HK-2 (cell line): ENCODE results near the gene METTL9.
"Not testable (repeated sequence)": the region's sequence is repeated elsewhere in the genome, so short reads cannot be mapped to it uniquely, and the experiment has no call there.

Experiments
- DNase-seq: peaks from one replicate; pipeline ENCODE4 v3.0.0-alpha.2; 2018; ENCODE audit not compliant: unreplicated experiment

The METTL9 gene

GRCh38 chr16:21573506-21573905 is 25.9 kb upstream of the METTL9 start:
- DNase-seq, result not testable (repeated sequence)

GRCh38 chr16:21574372-21574771 is 25.0 kb upstream of the METTL9 start:
- no peak for DNase-seq

- DNase-seq, result not testable (repeated sequence)
Measured at GRCh38 chr16:21576323-21576722, 23.1 kb upstream of the METTL9 start.

- not testable (repeated sequence) for DNase-seq
Measured at GRCh38 chr16:21577487-21577886, 21.9 kb upstream of the METTL9 start.

- DNase-seq, result not testable (repeated sequence)
Measured at GRCh38 chr16:21578311-21578710, 21.1 kb upstream of the METTL9 start.

- DNase-seq, result not testable (repeated sequence)
Measured at GRCh38 chr16:21580131-21580530, 19.2 kb upstream of the METTL9 start.

DNA sequence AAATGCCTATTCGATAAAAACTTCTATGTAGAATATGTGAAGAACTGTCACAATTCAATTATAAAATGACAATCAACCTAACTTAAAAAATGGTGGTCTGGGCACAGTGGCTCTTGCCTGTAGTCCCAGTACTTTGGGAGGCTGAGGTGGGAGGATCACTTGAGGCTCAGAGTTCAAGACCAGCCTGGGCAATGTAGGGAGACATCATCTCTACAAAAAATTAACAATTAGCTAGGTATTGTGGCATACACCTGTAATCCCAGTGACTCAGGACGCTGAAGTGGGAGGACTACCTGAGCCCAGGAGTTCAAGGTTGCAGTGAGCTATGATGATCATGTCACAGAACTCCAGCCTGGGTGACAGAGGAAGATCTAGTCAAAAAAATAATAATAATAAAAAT is 18.6 kb upstream of the METTL9 start:
- no peak for DNase-seq

DNA sequence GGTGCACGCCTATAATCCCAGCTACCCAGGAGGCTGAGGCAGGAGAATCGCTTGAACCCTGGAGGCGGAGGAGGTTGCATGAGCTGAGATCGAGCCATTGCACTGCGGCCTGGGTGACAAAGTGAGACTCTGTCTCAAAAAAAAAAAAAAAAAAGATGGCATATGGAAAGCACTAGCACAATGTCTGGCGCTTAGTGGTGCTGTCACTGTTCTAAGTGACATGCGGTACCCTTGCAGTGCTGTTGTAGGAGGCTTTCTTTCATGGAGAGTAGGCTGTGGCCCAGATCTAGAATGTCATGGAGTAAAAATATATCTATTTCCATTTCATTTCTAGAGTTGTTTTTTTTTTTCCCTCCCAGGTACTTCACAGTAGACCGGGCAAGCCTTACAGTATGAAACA is 14.6 kb upstream of the METTL9 start:
- DNase-seq, result no peak

- not testable (repeated sequence) for DNase-seq
Measured at GRCh38 chr16:21588593-21588992, 10.8 kb upstream of the METTL9 start.

GRCh38 chr16:21589551-21589950 is 9.8 kb upstream of the METTL9 start:
- DNase-seq, result no peak

- DNase-seq, result no peak
Measured at GRCh38 chr16:21590287-21590686, 9.1 kb upstream of the METTL9 start.

DNA sequence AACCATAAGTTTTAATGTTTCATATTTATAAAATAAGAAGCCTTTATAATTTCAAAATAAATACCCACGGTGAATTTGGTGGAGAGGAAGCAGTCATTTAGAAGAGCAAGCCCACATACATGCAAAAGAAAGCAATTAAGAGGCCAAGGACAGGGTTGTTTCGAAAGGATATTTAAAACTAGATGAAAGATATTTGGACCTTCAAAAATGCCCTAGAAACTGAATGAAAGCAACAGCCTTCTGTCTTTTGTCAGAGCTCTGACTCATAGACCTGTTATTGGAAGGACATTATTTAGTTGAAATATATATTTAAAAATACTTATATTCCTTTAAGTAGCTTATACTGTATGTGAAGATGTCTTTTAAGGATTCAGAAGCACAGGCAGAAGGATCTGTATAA is 8.6 kb upstream of the METTL9 start:
- DNase-seq, result no peak

- no peak for DNase-seq
Measured at GRCh38 chr16:21592191-21592590, 7.2 kb upstream of the METTL9 start.

GRCh38 chr16:21593530-21594289 is 5.7 kb upstream of the METTL9 start:
- DNase-seq, result no peak

DNA sequence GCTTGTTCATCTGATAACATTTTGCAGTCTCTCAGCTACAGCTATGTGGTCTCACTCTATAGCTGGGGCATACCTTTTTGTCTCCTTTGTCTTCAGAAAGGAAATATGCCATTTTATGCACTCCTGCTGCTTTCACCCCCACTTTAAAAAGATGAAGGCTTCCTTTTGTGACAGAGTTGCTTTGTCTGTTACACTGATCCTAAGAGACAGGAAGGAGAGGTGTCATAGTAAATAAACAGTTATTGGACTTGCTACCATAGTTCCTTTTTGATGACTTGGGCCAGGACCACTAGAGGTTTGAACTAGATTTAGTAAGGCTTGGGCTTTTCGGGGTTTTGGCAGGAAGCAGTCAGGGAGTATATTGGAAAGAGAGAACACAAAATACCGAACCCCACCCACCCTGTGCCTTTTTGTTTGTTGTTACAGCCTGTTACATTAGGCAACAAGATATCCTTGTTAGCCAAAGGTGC is 1.8 kb upstream of the METTL9 start:
- DNase-seq, result no peak

- no peak for DNase-seq
Measured at GRCh38 chr16:21598206-21598605, 1.2 kb upstream of the METTL9 start.

GRCh38 chr16:21598701-21599121 is 666 bp upstream of the METTL9 start:
- DNase-seq, result no peak

DNA sequence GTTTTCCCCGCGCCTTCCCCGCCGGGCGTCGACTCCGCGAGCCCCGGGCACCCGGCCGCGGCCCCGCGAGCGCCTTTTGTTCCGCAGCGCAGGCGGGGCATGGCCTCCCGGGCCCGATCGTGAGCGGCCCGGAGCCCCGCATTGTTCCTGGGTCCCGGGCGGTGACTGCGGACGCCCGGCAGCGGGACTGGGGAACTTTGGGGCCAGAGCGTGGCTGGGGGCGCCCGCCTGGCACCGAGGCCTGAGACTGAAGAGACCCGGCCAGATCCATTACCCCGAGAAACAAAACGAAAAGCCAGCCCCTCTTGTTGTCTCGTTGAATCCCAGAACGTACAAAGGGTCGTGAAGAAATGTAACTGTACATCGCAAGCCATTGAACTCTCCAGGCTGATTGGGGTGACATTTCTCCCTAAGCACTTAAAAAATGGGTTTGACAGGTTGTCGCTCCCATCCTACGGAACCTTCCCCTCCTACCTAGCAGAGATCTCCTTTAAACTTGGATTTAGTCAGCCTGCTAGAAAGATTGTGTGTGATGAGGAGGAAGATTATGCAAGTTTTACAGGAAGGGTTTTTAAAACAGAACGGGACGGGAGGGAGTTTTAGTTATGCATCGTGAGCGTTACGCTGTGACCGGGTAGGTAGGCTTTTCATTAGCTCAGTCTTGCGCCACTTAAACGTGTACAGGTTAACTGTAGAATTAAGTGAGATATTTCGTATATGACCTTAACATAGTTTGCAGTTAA is 825 bp downstream of the METTL9 start:
- peak; percentile 6 for DNase-seq

GRCh38 chr16:21602785-21603184 is 3.4 kb downstream of the METTL9 start:
- DNase-seq, result no peak

DNA sequence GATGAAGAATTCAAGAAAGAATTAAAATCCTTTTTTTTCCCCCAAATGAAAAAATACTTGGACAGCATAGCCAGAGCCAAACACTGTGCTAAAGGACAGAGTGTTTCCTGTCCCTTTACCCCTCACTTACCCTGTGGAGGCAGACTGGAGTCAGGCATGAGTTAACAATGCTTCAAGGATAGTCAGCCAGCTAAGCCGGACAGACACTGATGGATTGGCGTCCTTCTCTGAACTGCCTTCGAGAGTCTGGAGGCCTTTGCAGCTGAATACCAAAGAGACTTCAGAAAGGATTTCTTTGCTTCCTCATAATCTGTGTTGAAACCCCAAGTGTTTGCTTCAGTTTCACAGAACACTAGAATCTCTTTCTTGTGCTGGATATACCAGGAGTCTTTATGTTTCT is 4.6 kb downstream of the METTL9 start:
- DNase-seq, result no peak

- not testable (repeated sequence) for DNase-seq
Measured at GRCh38 chr16:21605848-21606247, 6.5 kb downstream of the METTL9 start.

- no peak for DNase-seq
Measured at GRCh38 chr16:21608639-21609328, 9.4 kb downstream of the METTL9 start.
